ENCODE results near the gene MAPK7. TPM values are rescaled to one million over a fixed set of nuclear protein-coding genes. Genes with fewer than 3 reads are reported as not detected.

MAPK7 gene
- total RNA-seq, 1 donor from 2014 or later: 36.8 TPM

DNA sequence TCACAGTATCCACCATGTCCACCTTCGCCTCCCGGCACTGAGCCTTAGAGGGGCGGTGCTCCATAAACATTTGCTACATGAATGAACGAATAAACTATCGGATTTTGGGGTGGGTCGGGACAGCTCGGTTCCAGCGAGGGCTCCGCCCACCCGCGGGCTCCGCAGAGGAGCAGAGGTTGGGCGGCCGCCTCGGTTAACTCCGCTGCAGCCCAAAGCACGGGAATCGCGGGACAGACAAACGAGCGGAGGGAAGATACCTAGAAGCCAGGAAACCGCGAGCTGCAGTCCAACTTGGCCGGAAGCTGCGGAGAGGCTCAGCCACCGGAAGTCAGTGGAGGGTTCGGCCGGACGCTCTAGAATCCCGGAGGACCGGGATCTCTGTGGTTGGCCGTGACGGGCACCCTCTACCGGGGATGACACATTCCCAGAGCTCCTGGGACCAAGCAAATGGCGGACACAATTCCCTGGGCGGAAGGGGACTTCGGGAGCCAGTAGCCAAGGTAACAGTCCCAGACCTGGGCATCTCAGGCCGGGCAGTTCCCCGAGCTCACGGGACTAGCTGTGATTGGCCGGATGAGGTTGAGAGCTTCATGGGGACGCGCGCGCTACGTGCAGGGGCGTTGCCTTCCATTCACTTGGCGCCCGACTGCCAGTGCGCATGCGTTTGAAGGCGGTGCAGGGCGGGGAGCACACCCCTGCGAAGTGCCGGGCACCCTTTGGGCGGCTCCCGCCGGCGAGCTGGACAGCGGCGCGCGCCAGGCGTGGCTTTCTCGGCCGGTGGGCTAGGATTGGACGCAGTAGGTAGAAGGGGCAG lies 489 bp upstream of the MAPK7 start:
- DNase-seq (ENCODE audit: extremely low read depth, low read depth, low spot score): peak; percentile 80

- no peak for DNase-seq (ENCODE audit: extremely low read depth, low read depth, low spot score)
Measured at GRCh38 chr17:19379361-19380065, 1.2 kb downstream of the MAPK7 start.

DNA sequence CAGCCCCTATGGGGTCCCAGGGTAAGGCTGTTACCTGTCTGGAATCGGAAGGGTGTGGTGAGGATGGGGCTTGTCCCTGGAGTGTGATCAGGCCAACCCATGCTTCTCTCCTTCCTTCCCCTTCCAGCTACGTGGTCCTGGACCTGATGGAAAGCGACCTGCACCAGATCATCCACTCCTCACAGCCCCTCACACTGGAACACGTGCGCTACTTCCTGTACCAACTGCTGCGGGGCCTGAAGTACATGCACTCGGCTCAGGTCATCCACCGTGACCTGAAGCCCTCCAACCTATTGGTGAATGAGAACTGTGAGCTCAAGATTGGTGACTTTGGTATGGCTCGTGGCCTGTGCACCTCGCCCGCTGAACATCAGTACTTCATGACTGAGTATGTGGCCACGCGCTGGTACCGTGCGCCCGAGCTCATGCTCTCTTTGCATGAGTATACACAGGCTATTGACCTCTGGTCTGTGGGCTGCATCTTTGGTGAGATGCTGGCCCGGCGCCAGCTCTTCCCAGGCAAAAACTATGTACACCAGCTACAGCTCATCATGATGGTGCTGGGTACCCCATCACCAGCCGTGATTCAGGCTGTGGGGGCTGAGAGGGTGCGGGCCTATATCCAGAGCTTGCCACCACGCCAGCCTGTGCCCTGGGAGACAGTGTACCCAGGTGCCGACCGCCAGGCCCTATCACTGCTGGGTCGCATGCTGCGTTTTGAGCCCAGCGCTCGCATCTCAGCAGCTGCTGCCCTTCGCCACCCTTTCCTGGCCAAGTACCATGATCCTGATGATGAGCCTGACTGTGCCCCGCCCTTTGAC lies 2.4 kb downstream of the MAPK7 start:
- DNase-seq (ENCODE audit: extremely low read depth, low read depth, low spot score): no peak

- DNase-seq (ENCODE audit: extremely low read depth, low read depth, low spot score): no peak
Measured at GRCh38 chr17:19381361-19381740, 3.1 kb downstream of the MAPK7 start.

DNA sequence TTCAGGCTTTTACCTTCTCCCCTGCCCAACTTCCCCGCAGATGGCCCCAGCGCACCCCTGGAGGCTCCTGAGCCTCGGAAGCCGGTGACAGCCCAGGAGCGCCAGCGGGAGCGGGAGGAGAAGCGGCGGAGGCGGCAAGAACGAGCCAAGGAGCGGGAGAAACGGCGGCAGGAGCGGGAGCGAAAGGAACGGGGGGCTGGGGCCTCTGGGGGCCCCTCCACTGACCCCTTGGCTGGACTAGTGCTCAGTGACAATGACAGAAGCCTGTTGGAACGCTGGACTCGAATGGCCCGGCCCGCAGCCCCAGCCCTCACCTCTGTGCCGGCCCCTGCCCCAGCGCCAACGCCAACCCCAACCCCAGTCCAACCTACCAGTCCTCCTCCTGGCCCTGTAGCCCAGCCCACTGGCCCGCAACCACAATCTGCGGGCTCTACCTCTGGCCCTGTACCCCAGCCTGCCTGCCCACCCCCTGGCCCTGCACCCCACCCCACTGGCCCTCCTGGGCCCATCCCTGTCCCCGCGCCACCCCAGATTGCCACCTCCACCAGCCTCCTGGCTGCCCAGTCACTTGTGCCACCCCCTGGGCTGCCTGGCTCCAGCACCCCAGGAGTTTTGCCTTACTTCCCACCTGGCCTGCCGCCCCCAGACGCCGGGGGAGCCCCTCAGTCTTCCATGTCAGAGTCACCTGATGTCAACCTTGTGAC lies 3.6 kb downstream of the MAPK7 start:
- DNase-seq (ENCODE audit: extremely low read depth, low read depth, low spot score): no peak

DNA sequence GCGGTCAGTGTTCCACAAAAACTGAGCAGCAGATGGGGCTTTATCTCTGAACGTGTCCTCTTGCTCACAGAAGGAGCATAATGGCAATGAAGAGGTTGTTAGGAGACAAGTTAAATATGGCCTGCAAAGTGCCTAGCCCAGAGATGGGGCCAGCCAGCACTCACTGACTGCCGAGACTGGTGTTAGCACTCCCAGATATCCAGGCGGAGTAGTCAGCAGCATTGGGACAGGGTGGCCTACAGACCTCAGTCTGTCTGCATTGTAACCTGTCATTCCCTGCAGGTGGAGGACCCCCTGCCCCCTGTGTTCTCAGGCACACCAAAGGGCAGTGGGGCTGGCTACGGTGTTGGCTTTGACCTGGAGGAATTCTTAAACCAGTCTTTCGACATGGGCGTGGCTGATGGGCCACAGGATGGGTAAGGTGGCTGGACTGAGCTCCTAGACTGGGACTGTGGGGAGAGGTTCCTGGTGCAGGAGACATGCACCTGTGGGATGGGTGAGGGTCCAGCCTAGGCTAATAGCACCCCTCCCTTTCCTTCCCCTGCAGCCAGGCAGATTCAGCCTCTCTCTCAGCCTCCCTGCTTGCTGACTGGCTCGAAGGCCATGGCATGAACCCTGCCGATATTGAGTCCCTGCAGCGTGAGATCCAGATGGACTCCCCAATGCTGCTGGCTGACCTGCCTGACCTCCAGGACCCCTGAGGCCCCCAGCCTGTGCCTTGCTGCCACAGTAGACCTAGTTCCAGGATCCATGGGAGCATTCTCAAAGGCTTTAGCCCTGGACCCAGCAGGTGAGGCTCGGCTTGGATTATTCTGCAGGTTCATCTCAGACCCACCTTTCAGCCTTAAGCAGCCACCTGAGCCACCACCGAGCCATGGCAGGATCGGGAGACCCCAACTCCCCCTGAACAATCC lies 4.5 kb downstream of the MAPK7 start:
- DNase-seq (ENCODE audit: extremely low read depth, low read depth, low spot score): no peak

- DNase-seq (ENCODE audit: extremely low read depth, low read depth, low spot score): no peak
Measured at GRCh38 chr17:19383681-19384470, 5.6 kb downstream of the MAPK7 start.

- DNase-seq (ENCODE audit: extremely low read depth, low read depth, low spot score): no peak
Measured at GRCh38 chr17:19384723-19385391, 6.6 kb downstream of the MAPK7 start.

GRCh38 chr17:19385521-19385983 lies 7.3 kb downstream of the MAPK7 start:
- no peak for DNase-seq (ENCODE audit: extremely low read depth, low read depth, low spot score)

GRCh38 chr17:19386051-19386929 lies 8.0 kb downstream of the MAPK7 start:
- no peak for DNase-seq (ENCODE audit: extremely low read depth, low read depth, low spot score)

DNA sequence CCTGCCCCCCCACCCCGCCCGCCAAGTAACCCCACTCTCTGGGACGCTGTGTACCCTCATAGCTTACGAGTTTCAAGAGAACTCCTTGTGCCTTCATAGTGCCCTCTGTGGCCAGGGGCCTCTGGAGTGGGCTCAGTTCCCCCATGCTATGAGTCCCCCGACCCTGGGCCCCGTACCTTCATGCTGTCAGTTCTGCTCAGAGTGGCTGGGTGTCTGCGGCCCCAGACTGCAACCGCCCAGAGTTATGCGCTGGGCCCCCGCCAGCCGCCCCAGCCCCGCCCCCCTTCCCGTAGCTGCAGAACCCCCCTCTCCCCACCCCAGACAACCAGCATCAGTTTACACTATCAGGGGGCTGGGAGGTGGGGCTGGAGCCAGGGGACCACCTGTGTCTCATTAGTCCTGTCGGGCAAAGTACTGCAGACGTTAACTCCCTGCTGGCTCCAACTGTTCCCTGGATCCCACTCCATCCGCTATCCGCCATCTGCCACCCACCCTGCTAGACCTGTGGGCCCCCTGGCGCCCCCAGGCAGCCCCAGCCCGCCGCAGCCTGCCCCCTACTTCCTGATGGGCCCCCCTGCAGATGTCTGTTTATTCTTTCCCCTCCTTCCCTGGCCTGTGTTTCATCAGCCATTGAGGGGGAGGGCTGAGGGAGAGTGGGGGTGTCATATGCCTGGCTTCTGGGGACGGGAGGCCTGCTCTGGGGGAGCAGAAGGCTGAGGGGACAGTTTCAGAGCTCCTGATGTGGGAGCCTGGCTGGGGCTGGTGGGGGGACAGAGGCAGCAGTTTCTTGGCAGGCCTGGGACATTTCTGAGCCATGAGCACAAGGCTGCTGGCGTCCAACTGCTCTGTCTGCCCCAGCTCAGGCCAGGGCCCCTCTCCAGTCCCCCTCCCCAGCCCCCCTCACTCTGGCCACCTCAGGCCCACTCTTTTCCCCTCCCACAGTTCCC lies 8.9 kb downstream of the MAPK7 start, which contains the start of gene MFAP4:
TSS of gene MFAP4 (minus strand) at position 217 of the 947 bp plus-strand sequence. CDS start at position 182, 35 bp downstream.
- DNase-seq (ENCODE audit: extremely low read depth, low read depth, low spot score): no peak

- no peak for DNase-seq (ENCODE audit: extremely low read depth, low read depth, low spot score)
Measured at GRCh38 chr17:19387921-19388521, 9.7 kb downstream of the MAPK7 start.

DNA sequence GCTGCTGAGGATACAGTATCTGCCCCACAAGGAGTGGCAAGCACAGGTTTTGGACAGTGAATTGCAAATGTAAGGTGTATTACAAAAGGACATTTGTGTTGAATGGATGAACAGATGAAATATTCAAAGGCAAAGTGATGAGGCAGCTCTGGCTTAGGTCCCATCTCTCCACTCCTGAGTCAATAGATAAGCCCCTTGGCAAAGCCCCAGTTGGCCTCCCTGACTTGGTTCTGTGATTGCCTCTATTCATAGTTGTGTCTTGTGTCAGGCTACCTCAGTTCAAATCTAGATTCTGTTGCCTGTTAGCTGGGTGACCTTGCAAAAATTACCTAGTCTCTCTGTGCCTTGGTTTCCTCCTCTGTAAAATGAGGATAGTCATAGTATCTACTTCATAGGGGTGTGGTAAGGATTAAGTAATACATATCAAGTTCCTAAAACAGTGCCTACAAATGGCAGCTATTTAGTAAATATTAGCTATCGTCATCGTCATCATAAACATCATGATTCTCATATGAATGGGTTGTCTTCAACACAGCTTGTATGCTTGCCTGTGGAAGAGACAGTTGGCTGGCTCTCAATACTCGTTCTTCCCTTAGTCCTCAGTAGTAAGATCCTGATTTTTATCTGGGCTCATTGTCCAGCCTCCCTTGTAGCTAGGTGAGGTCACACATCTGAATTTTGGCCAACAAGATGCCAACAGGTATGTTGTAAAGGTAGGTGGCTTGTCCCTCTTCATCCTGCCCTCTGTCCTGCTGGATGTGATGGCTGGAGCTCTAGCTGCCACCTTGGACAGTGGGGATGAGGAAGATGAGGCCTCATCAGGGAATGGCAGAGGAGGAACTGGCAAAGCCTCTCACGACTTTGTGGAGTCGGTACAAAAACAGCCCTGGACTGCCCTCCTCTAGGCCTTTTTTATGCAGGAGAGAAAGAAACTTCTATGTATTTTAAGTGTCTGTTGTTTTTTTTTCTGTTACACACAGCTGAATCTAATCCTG lies 10.8 kb downstream of the MAPK7 start:
- DNase-seq (ENCODE audit: extremely low read depth, low read depth, low spot score): no peak

- DNase-seq (ENCODE audit: extremely low read depth, low read depth, low spot score): no peak
Measured at GRCh38 chr17:19390951-19391350, 12.7 kb downstream of the MAPK7 start.
